ENCODE measurements around the gene CTSL.

The CTSL gene

DNA sequence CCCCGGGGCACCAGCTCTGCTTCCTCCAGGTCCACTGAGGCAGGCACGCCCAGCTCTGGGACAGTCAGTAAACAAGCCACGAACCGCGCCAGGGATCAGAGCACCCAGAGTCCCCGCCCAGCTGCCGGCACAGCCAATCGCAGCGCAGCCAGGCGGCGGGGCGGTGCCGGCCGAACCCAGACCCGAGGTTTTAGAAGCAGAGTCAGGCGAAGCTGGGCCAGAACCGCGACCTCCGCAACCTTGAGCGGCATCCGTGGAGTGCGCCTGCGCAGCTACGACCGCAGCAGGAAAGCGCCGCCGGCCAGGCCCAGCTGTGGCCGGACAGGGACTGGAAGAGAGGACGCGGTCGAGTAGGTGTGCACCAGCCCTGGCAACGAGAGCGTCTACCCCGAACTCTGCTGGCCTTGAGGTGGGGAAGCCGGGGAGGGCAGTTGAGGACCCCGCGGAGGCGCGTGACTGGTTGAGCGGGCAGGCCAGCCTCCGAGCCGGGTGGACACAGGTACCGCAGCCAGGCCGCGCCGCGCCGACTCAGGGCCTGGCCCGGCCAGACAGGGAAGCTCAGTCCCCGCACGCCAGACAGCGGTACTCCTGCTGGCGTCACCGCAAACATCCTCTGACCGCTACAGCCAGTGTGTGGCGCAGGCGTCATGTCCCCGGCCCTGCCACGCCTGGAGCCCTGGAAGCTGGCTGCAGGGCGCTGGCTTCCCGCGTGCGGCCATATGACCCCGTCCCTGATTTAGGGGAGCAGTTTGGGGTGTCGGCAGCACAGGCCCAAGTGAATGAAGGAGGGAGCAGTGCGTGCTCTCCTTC, at the start of gene CTSL:
CTSL (plus strand) TSS at position 220 of the 810 bp plus-strand sequence. CDS start 1,485 bp downstream, outside the sequence.
- peak; percentile 60 for DNase-seq (ENCODE audit: low read depth)

DNA sequence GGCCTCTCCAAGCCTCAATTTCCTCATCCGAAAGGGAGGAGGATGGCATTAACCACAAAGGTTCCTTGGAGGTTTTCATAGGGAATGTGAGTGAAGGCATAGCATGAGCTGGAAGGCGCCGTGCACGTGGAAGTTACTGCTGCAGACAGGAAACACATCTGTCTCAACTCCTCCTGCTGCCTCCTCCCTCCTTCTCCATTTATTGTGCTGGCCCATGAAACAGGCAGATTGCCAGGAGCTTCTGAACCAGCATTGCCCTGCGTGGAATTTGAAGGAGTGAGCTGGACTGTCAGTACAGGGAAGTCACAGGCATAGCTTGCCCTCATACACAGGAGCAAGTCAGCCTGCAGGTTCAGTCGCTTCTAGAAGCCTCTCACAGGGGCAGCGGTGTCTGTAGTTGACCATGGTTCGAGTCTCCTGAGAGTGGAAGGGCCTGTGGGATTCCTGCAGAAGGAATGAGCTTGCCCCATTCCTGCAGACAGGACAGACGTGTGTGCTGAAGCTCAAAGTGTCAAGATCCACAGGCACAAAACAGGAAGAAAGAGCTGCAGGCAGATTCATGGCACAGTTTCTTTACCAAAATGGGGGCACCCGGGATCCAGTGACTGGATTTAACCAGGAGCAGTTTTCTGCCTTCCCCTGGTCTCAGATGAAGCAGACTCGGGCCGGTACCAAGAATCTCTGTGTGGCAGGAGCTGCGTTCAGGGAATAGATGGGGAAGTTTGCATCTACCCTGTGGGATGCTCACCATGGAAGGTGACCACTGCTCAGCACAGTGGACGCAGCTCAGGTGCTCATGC, 48.7 kb upstream of the CTSL start:
- no peak for DNase-seq (ENCODE audit: low read depth)

DNA sequence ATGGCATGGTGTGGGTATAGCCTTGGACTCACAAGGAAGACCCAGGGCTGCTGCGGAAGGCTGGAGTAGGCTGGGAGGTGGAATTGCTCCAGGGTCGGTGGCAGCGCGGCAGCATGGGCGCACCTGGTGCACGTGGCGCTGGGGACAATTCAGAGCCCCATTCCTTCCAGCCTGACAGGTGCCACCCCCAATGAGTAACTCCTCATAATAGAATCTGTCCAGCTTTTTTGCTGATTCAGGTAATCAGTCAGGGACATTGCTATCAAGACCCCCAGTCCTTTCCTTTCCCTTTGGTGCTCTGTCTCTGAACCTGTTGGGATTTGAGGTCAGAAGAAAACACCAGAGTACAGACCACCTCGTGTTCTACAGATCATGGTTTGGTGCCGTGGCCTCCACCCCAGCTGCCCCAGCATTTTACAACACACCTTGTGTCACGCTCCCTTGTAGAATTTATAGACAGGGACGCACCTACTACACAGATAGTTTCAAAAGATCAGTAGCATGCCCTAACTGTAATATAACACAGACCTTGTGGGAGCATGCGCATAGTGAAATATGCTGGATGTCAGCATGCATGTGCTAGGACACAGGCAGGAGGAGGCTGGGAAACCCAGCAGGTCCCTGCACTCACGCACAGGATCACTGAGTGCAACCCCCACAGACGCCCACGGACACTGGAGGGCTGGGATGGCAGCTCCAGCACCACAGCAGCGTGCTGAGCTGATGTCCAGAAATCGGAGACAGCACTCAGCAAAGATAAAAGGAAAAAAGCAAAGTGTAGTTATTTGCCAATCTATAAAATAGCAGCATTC, 47.9 kb upstream of the CTSL start:
- DNase-seq (ENCODE audit: low read depth) = no peak

DNA sequence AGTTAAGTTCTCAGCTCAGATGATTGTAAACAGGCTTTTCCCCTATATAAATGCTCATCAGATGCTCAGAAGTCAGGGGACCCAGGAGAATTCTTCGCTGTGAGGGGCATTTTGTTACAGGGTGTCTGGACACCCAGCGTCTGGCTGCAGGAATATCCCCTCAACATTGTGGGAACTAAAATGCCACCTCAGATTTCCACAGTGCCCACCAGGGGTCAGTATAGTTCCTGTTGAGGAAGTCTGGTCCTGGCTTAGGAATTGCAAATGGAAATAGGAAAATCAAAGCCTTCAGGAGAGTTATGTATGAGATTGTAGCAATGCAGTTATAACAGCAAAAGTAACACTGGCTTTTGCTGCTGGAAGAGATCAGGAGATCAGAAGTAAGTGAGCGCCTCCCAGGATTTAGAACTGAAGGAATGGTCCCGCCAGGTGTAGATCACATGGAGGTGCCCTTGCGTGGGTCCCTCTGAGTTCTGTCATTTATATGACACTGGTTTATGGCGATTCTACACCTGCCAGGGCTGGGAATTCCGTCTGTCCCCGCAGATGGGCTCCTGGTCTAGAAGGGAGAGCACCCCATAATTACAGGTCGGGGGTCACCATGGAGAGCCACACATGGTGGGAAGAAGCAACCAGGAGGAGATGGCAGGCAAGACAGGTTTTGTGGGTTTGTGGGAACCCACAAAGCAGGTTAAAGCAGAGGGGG, 47.1 kb upstream of the CTSL start:
- DNase-seq (ENCODE audit: low read depth) = peak; percentile 16

DNA sequence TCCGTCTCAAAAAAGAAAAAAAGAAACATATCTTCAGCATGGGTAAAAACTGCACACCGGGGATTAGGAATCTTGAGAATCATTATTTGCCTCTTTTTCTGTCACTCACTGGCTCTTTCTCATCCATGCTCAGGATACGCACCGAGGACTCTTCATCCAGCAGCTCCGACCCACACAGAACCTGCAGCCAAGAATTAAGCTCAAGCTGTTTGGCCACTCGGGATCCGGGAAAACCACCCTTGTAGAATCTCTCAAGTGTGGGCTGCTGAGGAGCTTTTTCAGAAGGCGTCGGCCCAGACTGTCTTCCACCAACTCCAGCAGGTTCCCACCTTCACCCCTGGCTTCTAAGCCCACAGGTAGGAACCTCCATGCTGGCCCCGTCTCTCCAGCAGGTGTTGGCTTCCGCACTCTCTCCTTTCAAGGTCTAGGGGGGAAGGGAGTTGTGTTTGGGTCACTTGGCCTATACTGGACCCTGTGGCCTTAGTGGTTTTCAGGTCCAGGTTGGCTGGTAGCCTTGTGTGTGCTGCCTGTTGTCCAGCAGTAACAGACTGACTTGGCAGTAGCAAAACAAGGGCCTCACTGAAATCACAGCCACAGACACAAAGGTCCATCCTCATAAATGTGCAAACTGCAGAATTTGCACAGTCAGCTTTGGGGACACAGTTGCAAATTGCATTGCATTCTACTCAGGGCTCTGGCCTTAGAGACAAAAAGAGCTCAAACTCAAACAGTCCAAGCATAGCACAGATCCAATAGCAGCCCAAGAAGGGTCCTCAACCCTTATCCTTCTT, 44.5 kb upstream of the CTSL start:
- no peak for DNase-seq (ENCODE audit: low read depth)

DNA sequence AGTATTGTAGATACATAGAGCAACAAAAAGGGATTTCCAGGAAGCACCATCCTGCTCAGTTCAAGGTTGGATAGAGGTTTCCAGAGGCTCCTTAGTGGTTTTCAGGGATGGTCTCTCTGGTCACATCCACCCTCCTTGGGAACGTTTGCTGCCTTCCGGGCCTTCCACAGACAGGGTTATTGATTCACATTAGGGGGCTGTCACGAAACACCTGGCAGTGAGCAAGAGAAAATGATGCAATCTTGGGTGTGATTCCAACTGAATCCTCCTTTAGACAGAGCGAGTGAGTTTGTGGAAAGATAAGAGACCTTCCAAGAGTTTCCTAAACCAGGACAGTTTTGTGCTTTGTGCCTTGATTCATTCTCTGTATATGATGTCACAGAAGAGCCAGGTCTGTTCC, 43.8 kb upstream of the CTSL start:
- DNase-seq (ENCODE audit: low read depth) = no peak

DNA sequence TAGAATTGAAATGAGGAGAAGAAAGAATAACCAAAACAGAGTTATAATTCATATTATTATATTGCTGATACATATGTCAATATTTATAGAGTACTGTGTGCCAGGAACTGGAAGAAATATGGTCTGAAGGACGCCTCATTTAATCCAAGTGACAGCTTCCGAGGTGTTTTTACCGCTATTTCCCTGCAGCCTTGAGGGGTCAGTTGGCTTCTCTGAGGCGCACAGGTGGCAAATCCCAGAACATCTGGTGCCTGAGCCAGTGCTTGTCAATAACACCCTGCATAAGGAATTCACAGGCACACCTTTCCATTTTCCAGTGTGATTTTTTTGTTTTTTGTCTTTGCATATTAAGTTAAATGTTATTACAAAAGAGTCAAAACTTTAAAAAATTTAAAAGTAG, 43.3 kb upstream of the CTSL start:
- DNase-seq (ENCODE audit: low read depth) = no peak

DNA sequence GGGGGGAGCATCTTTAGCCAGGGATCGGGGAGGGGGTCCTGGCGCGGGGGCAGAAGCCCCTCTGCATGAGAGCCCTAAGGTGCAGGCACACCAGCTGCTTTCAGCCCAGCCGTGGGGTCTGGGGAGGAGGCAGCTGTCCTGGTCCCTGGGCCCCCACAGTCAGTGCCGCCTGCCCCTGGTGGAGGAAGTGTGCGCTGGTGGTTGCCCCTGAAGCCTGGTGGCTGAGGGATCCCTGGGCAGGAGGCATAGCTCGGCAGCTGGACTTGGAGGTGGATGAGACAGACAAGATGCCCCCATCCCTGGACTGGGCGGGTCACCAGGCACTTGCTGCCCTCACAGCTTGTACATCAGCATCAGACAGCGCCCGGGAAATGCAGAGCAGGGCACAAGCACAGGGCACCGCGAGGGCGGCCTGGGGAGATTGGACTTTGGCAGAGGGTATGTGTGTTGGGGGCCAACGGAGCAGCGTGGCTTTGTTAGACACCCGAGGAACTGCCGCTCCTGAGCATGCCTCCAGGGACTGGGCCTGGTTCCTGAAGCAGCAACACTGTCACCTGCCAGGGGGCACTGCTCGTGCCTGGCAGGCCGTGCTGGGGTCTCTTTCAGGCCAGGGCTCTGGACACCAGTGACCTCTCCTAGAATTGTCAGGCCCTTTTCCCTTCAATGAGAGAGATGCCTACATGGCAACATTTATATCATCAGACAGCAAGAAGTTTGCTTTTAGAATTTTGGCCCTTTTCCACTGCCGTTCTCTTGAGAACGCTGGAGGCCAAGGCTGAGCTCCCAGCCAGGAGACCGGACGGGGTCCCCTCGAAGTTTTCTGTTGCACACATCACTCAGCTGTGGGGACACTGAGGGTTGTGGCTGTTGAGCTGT, 41.9 kb upstream of the CTSL start:
- DNase-seq (ENCODE audit: low read depth) = no peak

DNA sequence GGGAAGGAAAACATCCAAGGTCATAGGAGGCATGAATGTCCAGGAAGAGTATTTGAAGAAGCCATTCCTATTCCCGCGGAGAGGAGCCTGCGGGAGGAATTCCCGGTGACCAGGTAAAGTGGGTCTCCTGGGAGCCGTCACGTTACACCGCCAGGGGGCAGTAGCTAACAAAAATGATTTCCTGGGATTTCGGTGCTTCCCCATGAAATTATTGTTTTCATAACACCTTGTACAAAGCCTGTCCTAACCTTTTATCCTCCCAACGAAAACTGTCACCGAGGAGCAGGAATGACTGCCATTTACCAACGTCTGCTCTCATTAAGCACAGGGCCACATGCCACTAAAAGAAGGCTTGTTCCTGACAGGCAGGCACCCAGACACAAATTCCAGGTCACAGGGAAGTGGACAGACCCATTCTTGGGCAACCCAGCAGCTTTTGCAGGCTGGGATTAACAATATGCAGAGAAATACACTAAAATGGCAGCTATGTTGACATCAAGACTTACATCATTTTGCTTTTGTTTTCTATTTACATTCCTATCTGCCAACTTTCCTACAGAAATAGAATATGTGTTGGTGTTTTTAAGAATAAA, 41.2 kb upstream of the CTSL start:
- DNase-seq (ENCODE audit: low read depth) = no peak

DNA sequence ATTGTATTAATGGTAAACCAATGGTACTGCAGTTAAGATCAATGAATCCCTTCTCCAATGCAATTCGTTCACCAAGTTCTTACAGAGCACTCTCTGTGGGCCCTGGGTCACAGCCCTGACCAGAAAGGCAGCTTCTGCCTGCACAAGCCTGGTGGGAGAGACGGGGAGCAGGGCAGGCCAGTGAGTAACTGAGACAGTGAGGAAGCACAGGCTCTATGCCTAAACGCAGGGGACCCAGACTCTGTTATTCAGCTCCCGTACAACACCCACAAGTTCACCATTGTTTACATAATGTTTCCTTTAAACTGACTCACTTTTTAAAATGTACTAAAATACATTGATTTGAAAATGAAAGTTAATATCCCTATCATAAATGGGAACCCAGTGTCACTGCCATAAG, 40.5 kb upstream of the CTSL start:
- peak; percentile 16 for DNase-seq (ENCODE audit: low read depth)

DNA sequence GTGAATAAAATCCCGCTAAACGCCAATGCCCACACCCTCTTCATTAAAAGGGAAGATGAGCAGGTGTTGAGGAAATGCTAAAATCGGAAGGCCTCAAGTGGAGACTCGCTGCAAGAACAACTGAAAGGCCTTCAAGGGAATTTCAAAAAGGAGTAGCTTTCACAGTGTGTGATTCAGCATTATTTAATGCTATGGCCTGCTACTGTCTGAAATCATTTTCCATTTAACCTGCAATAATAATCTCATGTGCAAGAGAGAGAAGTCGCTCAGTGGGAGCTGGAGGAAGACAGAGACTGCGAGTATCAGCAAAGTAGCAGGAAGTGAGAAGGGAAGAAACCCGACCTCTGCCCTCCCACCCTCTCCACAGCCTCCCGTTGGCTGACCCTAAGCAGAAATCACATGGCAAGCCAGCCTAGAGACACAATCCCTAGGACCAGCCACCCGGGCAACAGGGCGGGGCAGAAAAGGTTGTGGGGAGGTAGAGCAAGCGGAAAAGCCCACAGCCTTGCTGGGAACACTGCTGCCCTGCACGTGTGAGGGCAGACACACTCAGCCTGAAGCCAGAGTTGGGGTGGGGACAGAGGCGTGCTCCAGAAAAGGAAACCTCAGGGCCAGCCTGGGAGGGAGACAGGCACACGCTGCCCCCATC, 39.9 kb upstream of the CTSL start:
- DNase-seq (ENCODE audit: low read depth) = no peak

DNA sequence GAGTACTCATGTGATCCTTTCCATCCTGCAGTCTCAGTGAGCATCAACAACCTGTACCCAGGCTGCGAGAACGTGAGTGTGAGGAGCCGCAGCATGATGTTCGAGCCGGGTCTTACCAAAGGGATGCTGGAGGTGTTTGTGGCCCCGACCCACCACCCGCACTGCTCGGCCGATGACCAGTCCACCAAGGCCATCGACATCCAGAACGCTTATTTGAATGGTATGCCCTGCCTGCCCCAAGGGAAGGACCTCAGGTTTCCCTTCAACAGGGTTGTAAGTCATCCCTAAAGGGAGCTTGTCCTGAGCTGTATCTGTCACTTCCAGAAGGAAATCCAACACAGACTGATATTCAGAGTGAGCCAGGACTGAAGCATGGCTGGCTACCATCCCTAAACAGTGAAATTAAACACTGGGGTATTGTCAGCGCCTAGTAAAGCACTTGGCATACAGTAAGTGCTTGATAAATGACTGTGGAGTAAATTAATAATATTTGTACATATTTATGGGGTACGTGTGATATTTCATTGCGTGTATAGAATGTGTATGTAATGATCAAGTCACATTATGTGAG, 39.3 kb upstream of the CTSL start:
- no peak for DNase-seq (ENCODE audit: low read depth)

DNA sequence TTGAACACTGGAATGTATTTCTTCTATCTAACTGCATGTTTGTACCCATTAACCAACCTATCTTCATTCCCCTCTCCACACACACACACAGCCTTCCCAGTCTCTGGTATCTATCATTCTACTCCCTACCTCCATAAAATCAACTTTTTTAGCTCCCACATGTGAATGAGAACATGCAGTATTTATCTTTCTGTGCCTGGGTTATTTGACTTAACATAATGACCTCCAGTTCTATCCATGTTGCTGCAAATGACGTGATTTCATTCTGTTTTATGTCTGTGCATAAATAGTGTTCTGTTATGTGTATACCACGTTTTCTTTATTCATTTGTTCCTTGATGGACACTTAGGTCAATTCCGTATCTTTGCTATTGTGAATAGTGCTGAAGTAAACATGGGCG, 38.7 kb upstream of the CTSL start:
- no peak for DNase-seq (ENCODE audit: low read depth)

DNA sequence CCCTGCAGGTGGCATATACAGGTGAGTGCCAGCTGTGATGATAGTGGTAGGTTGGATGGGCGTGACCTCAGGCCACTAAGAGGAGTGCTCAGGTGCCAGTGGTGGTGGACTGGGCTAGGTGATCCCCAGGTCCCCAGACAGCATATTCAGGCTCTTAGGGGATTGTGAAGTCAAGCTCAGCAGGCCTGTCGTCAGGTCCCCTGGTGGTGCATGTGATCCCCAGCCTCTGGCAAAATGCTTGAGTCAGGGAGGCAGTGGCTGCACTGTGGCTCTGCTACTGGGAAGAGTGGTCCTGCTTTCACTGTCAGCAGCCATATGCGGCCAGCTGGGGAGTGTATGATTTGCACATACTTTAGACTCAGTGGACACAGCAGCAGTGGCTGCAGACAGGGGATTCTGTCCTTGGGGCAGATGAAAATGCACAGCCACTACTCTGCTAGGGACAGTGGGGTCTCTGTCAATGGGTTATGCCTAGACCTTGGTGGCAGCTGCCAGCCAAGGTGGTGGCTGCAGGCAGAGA, 31.6 kb upstream of the CTSL start:
- DNase-seq (ENCODE audit: low read depth) = no peak

DNA sequence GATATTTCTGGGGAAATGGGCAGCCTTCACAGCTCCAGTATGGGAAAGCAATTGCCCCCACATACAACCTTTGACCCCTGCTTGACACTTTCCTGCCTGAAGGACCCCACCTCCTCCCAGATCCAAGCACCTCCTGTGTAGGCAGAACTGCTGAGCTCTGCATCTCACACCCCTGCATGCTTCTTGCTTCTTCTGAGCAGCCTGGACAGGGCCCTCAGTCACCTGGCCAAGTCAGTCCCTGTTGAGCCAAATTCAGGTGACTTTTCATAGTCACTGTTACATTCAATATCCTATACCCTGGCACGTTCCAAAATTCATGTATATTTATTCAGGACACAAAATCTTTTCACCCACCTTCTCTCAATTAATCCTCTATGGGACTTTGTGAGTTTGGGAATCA, 30.4 kb upstream of the CTSL start:
- no peak for DNase-seq (ENCODE audit: low read depth)

DNA sequence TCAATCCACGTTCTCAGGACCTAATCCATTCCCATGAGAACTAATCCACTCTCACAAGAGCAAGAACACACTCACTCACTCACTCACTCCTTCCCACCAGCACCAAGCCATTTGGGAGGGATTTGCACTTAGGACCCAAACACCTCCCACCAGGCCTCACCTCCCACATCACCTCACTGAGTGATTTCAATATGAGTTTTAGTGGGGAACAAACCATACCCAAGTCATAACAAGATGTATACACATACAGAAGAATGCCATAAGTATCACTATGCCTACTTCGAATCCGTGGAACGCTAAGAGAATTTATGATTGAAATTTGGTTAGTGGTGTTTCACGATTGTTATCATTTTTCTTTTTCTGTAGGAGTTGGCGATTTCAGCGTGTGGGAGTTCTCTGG, 29.3 kb upstream of the CTSL start:
- DNase-seq (ENCODE audit: low read depth) = no peak

DNA sequence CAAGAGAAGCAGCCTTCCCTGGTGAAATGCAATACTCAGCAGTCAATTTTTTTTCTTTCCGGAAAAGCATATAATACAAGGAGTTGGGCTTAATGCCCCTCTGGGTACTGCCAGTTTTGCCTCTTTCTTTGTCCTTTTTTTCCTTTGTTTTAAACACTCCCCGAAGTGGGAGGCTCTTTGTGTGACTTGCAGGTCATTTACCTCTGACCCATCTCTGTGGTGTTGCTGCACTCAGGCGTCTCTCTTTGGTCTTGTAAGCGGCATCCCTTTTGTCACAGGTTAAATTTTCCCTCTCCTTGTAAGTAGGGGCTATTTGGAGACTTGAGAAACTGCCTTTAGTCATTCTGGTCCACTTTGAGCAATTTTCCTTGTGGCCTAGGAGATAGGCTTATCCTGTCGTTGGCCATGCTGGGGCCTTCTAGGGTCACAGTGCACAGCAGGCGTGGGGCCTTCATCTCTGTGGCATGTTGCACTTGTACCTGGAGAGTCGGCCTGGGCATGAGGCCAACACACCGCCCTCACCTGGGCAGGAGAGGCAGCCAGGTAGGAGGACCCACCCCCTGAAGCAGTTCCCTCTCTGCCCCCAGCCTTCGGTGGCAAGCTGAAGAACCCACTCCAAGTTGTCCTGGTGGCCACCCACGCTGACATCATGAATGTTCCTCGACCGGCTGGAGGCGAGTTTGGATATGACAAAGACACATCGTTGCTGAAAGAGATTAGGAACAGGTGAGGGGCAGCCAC, 27.7 kb upstream of the CTSL start:
- DNase-seq (ENCODE audit: low read depth) = no peak

DNA sequence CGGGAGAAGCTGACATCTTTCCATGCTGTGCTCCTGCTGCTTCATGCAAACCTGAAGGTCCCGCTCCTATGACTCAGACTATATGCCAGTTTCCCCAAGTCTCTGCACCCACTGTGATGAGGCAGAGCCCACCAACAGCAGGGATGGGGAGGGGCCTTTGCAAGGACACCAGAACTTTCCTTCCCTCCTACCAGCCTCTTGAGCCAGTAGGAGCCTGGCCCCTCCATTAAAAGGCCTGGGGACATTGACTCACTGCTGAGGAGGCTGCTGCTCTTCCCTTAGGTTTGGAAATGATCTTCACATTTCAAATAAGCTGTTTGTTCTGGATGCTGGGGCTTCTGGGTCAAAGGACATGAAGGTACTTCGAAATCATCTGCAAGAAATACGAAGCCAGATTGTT, 26.1 kb upstream of the CTSL start:
- no peak for DNase-seq (ENCODE audit: low read depth)

Measured in stimulated activated CD4-positive, alpha-beta T cell treated with anti-CD3 and anti-CD28 coated beads, Interleukin-2, amount 100 ng/mL, for 4 hours (primary cell).